GM18858 (cell line): Measurements from ENCODE around the gene TEX38.
"Not testable (repeated sequence)": the region's sequence is repeated elsewhere in the genome, so short reads cannot be mapped to it uniquely, and the experiment has no call there.

Experiments
- ATAC-seq: cut with Tn5 transposase; IDR thresholded peaks from one replicate; pipeline ENCODE4 v1.9.1; 2021; ENCODE audit not compliant: unreplicated experiment

The TEX38 gene

DNA sequence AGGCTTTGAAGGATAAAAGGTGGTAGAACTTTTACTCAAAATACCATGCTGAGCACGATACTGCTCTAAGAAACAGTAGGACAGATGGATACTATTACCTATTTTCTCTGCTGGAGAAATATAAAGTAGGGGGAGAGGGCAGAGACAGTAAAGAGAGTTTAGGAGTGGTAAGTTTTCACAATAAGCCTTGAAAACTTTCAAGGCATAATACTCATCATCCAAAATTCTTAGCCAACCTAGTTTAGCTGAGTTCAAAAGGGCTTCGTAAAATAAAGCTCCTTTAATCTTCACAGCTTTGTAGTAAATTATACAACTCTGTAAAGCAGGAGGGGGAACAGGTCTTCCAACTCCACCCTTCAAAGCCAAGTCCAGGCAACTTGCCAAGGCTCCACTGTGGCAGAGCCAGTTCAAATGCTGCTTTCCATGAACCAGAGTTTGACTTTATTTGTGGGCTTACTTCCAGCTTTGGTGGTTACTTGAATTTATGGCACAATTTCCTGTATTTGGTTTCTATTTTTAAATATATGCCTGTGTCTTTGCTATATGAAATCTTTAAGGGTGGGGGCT is 15.5 kb downstream of the TEX38 start:
- no peak for ATAC-seq

DNA sequence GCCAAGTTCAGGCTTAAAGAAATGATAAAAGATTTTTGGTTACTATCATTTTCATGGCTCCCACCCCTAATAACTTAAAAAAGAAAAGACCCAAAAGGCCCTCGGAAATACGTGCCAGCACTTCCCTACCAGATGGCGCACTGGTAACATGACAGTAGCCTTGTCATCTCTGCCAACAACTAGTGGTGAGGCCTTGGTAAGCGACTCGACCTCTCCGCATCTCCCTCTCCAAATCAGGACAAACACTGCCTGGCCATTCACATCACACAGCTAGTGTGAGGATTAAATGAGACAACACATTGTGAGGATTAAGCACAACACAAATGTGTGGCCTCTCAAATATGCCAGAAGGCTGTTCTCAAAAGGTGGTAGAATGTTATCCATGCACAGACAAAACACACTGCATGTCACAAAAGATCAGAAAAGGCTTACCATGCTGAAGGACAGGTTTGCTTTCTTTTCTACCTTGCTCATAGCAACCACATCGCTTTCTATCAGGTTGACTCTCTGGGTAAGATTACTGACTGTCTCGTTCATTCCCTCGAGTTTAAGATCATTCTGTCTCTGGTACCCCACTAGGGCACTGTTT is 16.4 kb downstream of the TEX38 start:
- no peak for ATAC-seq

DNA sequence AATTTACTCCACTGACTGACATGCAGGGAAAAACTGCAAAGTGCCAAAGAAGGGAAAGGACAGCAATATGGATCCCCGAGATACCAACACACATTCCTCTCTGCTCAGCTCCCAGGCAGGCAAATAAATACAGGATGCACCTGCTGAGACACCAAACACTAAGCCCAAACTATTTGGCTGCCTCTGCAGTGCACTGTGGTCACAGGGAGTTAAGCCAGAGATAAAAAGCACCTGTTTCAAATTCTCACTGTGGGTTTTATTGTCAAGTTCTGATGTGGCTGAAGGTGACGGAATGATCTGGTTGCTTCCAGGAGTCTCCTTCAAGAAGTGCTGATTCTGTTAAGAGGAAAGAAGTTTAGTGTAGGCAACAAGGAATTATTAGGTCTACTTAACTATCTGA is 17.7 kb downstream of the TEX38 start:
- no peak for ATAC-seq

DNA sequence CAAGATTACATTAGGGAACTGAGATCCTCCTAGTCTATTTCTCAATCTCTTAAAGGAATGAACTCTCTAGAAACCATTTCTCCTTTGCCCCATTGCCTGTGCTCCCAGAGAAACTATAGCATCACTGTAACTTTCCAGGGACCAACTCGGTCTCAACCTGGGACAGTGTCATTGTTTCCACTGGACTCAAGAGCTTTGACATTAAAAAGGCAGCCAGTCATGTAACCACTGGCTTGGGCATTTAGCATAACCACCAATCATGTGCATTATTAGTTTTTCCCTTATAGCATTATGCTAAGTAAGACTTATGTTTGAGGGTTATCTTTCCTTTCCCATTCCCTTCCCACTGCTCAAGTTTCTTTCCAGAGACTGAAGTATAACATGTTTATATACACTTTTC is 18.2 kb downstream of the TEX38 start:
- no peak for ATAC-seq

DNA sequence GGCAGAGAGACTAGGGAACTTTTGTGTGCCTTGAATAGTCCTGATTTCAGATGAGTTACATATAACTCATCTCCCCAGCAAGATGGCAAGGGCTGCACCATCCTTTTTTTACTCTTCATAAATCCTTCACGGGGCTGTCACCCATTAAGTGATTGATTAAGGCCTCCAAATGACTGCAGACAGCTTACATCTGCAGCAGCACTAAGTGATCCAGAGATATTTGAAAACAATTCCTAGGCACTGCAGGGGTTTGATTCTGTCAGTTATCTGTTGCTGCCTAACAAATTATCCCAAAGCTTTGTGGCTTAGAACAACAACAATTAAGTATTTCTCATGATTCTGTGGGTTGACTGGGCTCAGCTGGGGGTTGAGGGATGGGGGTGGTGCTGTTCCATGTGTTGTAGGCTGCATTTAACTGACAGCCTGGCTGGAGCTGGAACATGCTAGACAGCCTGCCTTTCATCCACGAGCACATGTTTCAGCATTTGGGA is 19.3 kb downstream of the TEX38 start:
- no peak for ATAC-seq

DNA sequence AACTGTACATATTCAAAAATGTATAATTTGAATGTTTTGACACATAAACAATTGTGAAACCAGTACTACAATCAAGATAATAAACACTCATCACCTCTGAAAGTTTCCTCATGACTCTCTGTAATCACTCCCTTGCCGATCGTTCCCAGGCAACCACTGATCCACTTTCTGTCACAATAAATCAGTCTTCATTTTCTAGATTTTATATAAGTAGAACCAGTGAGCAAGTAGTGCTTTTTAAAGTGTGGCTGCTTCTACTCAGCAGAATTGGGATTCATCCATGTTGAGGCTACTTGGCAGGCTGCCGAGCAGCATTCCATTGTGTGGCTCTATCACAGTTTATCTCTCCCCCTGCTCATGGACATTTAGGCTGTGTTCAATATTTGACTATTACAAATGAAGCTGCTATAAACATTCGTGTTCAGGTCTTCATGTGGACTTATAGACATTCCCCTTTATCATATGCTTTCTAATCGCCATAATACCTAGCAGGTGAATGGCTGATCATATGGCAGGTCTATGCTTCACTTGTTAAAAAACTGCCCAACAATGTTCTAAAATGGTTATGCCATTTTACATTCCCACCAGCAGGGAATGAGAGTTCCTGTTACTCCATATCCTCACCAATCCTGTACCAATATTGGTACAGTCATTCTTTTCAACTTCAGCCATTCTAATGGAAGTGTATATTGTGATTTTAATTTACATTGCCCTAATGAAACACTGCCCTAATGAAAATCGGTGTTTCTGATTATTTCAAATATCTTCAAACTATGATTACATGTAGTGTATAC is 20.5 kb downstream of the TEX38 start:
- no peak for ATAC-seq

DNA sequence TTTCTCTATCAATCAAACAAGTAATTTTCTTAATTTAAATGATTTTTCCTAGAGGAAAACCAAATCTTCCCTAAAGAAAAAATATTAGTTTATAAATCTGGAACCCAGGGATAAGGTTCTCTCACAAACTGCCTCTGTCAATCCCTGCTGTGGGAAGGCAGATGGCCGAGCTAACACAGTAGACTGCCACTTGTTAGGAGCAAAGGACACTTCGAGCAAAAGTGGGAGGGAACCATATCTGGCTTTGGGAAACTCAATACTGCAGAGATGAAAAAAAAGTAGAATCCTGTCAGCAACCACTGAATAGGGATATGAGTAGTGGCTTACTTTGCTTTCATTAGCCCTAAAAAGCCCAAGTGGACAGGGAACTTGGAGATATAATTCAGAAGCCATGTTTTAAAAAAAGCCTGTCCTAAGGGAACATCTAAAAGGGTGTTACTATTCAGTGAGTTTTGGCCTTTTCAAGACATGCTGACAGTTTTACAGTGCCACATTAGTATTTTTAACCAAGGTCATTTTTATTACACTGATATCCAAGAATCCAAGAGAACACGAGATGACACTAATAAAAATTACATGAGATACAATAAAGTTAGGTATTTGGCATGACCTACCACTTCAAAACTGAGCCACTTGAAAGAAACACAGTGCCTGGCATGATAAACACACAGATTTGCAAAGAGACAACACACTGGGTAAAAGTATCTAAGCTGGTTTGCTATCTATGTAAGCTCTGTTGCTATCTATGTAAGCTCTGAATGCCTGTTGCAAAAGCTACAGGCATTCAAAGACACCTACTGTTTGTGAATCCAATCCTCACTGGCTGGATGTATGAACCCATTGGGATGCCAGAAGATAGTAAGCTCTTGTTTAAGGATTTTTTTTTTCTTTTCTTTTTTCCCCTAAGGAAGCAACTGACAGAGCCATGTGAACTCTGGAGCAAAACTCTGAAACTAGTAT is 21.4 kb downstream of the TEX38 start:
- no peak for ATAC-seq

DNA sequence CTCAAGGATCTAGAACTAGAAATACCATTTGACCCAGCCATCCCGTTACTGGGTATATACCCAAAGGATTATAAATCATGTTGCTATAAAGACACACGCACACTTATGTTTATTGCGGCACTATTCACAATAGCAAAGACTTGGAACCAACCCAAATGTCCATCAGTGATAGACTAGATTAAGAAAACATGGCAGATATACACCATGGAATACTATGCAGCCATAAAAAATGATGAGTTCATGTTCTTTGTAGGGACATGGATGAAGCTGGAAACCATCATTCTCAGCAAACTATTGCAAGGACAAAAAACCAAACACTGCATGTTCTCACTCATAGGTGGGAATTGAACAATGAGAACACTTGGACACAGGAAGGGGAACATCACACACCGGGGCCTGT is 23.0 kb downstream of the TEX38 start:
- ATAC-seq, result not testable (repeated sequence)

DNA sequence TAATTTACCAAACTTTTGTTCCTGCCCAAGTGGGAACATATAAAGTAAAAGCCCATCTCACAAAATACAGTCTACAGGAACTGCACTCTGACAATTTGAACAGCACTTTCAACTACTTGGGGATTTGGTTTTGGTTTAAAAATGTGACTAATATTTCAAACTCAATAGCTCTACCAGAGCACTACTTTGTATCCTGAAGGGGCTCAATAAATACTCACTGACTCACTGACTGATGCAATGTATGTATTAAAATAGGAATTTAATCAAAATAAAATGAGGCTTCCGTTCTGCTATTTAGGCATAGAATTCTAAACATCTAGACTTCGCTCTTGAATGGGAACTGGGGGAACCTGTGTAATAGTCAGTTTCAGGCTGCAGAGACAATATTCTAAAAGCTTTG is 25.4 kb downstream of the TEX38 start:
- ATAC-seq, result no peak

DNA sequence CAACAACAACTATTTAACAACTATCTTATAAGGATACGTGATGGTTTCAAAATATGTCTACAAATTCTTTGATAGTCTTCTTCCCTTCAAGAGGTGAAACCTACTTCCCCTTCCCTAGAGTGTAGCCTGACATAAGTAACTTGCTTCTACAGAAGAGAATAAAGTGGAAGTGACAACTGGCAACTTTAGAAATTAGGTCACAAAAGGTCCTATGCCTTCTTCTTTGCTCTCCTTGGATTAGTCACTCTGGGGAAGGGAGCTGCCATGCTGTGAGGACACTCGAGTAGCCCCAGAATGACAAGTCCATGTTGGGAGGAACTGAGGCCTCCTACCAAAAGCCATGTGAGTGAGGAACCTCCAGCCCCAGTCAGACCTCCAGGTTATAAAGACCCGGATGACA is 28.0 kb downstream of the TEX38 start:
- ATAC-seq, result no peak

DNA sequence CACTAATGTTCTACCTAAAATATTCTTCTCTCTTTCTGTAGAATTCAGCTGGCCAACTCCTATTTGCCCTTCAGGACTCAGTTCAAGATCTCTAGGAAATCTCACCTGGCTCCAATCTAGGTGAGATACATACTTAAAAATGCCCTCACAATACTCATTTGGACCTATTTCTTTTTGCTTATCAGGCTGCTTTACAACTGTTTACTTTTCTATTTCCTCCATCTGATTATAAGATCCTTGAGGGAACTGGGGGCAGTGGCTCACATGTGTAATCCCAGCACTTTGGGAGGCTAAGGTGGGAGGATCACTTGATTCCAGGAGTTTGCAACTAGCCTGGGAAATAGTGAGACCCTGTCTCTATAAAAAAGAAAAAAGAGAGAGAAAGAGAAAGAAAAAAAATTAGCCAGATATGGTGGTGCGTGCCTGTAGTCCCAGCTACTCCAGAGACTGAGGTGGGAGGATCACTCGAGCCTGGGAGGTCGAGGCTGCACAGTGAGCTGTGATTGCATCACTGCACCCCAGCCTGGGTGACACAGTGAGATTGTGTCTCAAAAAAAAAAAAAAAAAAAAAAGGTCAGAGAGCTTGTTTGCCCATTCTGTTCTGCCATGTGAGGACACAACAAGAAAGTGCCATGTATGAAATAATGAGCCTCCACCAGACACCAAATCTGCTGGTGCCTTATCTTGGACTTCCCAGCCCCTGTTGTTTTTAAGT is 32.4 kb downstream of the TEX38 start:
- no peak for ATAC-seq

DNA sequence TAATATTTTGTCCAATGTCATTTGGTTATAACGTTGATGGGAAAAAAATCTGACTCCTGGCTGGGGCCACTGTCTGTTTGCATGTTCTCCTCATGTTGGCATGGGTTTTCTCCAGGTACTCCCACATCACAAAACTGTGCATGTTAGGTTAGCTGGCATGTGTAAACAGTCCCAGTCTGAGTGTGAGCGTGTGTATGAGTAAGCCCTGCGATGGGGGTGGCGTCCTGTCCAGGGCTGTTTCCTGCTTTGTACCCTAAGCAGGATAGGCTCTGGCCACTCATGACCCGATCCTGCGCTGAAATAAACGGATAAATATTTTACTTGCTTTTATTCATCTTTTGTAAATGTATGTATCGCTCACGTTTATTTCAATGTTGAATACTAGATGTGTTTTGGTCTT is 33.8 kb downstream of the TEX38 start:
- ATAC-seq, result no peak

DNA sequence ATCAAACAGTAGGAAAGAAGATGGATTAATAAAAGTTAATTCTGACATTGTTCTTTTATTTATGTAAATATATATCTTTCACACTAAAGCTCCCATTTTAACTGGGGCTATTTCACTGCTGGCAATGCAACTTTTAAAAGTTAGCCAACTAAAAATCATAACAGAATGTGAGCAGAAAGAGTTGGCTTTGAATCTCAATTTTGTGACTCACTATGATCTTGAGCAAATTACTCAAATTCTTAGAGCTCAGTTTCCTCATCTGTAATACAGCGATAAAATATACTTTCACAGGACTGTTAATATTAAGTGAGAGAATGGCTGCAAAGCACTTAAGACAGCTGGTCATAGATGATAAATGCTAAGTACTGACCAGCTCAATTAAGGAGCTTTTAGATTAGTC is 36.5 kb downstream of the TEX38 start:
- ATAC-seq, result no peak

DNA sequence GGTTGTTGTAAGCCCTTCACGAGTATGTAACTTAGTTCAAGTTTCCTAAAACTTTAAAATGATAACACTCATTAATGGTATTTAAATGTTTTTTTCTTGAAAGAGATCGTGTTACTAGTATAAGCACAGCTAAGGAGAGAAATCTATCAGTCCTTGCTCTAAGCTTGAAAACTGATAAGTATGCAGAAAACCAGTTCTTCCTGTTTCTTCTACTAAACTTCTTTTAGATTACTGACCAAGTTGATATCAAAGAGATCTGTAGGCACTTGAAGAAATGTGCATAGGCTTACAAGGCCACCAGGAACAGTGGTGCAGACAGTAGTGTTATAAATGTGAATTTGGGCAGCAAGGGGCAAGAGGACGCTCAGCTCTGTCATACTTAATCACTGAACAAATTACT is 43.3 kb downstream of the TEX38 start:
- no peak for ATAC-seq

DNA sequence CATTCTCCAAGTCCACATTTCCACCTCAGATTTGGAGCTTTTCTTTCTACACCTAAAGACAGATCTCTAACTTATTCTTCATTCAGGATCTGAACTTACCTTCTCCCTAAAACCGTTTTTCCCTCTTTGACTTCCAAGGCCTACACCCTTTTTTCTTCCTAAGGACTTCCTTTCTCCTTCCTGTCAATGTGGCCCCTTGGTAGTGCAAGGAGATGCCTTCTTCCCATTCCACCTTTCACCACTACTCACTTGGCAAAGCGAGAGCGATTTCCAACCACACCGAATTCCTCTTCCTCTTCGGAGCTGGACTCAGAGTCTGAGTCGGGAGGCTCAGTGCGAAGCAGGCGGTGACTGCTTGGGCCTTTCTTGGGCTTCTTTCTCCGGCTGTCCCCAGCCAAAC is 46.0 kb downstream of the TEX38 start:
- ATAC-seq, result no peak

DNA sequence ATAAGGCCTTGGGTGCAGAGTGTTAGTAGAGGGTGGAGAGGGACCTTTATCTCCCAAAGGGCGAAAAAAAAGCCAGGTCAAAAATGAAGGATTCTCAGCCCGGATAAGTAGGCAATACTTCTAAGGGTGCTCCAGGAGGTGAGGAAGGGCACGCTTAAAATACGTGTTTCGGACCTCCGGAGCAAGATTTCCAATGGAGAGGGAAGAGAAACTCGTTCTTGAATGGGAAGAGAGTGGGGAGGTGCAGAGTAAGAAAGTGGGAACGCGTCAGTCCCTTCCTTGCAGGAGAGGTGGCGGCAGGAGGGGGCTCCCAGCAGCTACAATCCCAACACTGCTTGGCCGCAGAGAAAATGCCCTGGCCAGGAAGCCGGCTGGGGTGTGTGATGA is 46.7 kb downstream of the TEX38 start:
- ATAC-seq, result no peak

DNA sequence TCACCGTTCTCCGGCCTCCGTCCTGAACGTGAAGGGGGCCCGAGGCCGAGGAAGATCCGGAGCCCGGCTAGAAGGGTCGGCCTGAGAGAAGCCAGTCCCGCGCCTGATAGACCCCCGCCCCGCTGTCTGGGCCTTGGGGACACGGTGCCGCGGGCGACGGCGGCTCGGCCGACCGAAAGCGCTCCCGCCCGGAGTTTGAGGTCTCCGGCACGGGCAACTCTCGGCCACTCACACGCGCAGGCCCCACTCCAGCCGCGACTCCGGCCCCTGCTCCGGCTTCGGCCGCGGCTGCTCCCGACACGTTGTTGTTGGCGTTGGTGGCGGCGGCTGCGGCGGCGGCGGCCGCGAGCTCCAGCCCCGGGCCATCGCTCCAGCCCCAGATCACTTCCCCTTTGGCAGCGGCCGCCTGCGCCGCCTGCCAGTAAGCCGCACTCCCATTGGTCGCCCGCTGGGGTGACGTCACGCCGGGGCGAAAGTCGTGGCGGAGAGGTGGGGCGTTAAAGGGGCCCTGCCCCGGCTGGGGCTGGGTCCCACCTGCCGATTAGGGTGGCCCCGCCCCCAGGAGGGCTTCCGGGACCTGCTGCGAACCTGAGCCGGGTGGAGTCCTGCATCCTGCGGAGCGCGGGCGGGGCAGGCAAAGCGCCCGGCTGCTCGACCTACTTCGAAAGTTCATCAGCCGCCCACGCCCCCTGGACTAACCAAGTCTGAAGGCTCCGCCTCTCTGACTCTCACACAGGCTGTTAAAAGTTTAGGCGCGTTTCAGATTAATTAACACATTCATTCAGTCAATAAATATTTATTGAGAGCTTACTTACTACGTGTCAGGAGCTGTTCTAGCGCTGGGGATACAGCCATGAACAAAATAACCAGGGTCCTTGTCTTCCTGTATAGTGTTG is 47.3 kb downstream of the TEX38 start, which contains the start of gene EFCAB14:
EFCAB14 (minus strand) TSS at position 388 of the 896 bp plus-strand sequence. CDS start 1,027 bp downstream, outside the sequence.
- ATAC-seq, result peak; percentile 95

DNA sequence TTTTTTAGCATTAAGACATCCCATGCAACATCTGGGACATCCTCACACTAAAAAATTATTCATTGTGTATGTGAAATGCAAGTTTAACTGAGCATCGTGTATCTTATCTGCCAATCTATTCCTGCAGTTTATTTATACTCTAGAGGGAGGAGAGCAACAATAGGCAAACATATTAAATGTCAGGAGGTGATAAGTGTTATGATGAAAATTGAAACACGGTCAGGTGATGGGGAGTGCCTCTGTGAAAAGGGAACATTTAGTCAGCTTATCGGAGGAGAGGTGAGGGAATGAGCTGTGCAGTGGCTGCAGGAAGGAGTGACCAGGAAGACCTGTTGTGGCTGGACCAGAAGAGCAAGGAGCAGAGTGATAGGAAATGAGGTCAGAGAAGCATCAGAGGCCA is 48.0 kb downstream of the TEX38 start:
- no peak for ATAC-seq

DNA sequence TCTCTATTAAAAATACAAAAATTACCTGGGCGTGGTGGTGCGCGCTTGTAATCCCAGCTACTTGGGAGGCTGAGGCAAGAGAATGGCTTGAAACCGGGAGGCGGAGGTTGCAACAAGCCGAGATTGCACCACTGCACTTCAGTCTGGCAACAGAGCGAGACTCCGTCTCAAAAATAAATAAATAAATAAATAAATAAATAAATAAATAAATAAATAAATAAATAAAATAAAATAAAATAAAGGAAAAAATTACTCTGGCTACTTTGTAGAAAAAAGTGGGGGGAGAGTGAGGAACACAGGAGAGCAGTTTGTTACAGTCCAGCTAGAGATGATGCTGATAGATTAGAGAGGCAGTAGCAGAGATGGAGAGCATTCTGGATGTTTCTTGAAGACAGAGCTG is 48.7 kb downstream of the TEX38 start:
- not testable (repeated sequence) for ATAC-seq
